ENCODE data around the gene FAM149B1. TPM values are rescaled to one million over a fixed set of nuclear protein-coding genes. Genes with fewer than 3 reads are reported as not detected.

FAM149B1 gene
- polyA plus RNA-seq, 1 donor (not counting 4 experiments of a cell fraction or from before 2014, with no cell fraction given), result 22.2 TPM

GRCh38 chr10:73186266-73186665 lies 18.3 kb downstream of the FAM149B1 start:
- dilution Hi-C loops (cut with MboI; ENCODE audit: extremely low pct_ligation_motif_present, low sequenced_read_pairs), result no loop called here
- TF ChIP-seq CTCF (optimal IDR thresholded peaks at IDR 0.05 in 1 of 3, IDR thresholded peaks at IDR 0.05 in 1 of 3, conservative IDR thresholded peaks at IDR 0.05 in 1 of 3; ENCODE audit: extremely low read depth in 1 of 3, insufficient read depth in 2 of 3, low read length in 3 of 3), result no peak
- no peak for TF ChIP-seq EZH2 (IDR thresholded peaks at IDR 0.05; ENCODE audit: low read length)
- no peaks in the 10 kb centered on the region for H4K20me1 ChIP-seq (ENCODE audit: control insufficient read depth, extremely low read depth, insufficient read depth, low read length)
- H3K9me1 ChIP-seq (ENCODE audit: control insufficient read depth, extremely low read depth, insufficient read depth, low read length), result no peaks in the 10 kb centered on the region
- H2AFZ ChIP-seq (ENCODE audit: control insufficient read depth, low read length), result no peak overlapping the region
- no peaks in the 10 kb centered on the region for H3K36me3 ChIP-seq (ENCODE audit: control insufficient read depth in 2 of 2, extremely low read depth in 1 of 2, insufficient read depth in 2 of 2, low read length in 2 of 2)
- H3K9ac ChIP-seq (ENCODE audit: control insufficient read depth, extremely low read depth, insufficient read depth, low read length), result no peak overlapping the region
- H3K9me3 ChIP-seq (ENCODE audit: control insufficient read depth, low read depth, low read length), result no peaks in the 10 kb centered on the region
- no peak overlapping the region for H3K4me3 ChIP-seq (ENCODE audit: control insufficient read depth in 2 of 3, extremely low read depth in 1 of 3, insufficient read depth in 2 of 3, low read depth in 1 of 3, low read length in 3 of 3)
- no peak overlapping the region for H3K4me2 ChIP-seq (ENCODE audit: control insufficient read depth, extremely low read depth, insufficient read depth, low read depth, low read length)
- DNase-seq (ENCODE audit: low read depth, low spot score), result no peak
- no peaks in the 10 kb centered on the region for H3K27me3 ChIP-seq (ENCODE audit: control insufficient read depth, extremely low read depth, insufficient read depth, low read length)
- H3K27ac ChIP-seq (ENCODE audit: control insufficient read depth, insufficient read depth, low read length), result no peak overlapping the region
- H3K79me2 ChIP-seq (ENCODE audit: control insufficient read depth, insufficient read depth, low read length), result no peaks in the 10 kb centered on the region
- no peaks in the 10 kb centered on the region for H3K4me1 ChIP-seq (ENCODE audit: control insufficient read depth, extremely low read depth, insufficient read depth, low read length)
- no peak for FAIRE-seq

DNA sequence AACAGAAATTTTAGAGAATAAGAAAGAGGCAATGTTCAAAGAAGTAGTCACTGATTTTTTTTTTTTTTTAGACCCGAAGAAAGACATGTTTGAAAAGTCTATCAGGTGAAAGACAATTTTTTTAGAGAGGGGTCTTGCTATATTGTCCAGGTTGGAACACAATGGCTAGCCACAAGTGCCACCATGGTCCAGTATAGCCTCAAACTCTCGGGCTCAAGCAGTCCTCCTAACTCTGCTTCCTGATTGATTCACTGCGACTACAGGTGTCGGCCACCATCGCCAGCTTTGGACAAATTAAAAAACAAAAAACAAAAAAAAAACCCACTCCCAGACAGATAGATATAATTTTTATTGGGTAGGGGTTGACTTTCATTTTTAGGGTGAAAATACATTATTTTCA lies 22.3 kb downstream of the FAM149B1 start:
- DNase-seq (ENCODE audit: low read depth, low spot score), result no peak
- dilution Hi-C loops (cut with MboI; ENCODE audit: extremely low pct_ligation_motif_present, low sequenced_read_pairs), result no loop called here
- Histone ChIP-seq H3K9me1 (ENCODE audit: control insufficient read depth, extremely low read depth, insufficient read depth, low read length) (no peaks in the 10 kb centered on the region), H3K79me2 (ENCODE audit: control insufficient read depth, insufficient read depth, low read length) (no peaks in the 10 kb centered on the region), H3K27me3 (ENCODE audit: control insufficient read depth, extremely low read depth, insufficient read depth, low read length) (no peaks in the 10 kb centered on the region), H2AFZ (ENCODE audit: control insufficient read depth, low read length) (no peak overlapping the region), H4K20me1 (ENCODE audit: control insufficient read depth, extremely low read depth, insufficient read depth, low read length) (no peaks in the 10 kb centered on the region), H3K4me2 (ENCODE audit: control insufficient read depth, extremely low read depth, insufficient read depth, low read depth, low read length) (no peak overlapping the region), H3K4me3 (ENCODE audit: control insufficient read depth in 2 of 3, extremely low read depth in 1 of 3, insufficient read depth in 2 of 3, low read depth in 1 of 3, low read length in 3 of 3) (no peak overlapping the region), H3K36me3 (ENCODE audit: control insufficient read depth in 2 of 2, extremely low read depth in 1 of 2, insufficient read depth in 2 of 2, low read length in 2 of 2) (no peaks in the 10 kb centered on the region), H3K4me1 (ENCODE audit: control insufficient read depth, extremely low read depth, insufficient read depth, low read length) (no peaks in the 10 kb centered on the region), H3K9me3 (ENCODE audit: control insufficient read depth, low read depth, low read length) (no peaks in the 10 kb centered on the region), H3K9ac (ENCODE audit: control insufficient read depth, extremely low read depth, insufficient read depth, low read length) (no peak overlapping the region), H3K27ac (ENCODE audit: control insufficient read depth, insufficient read depth, low read length) (no peak overlapping the region)
- FAIRE-seq, result no peak
- TF ChIP-seq CTCF (optimal IDR thresholded peaks at IDR 0.05 in 1 of 3, IDR thresholded peaks at IDR 0.05 in 1 of 3, conservative IDR thresholded peaks at IDR 0.05 in 1 of 3; ENCODE audit: extremely low read depth in 1 of 3, insufficient read depth in 2 of 3, low read length in 3 of 3), result no peak
- no peak for TF ChIP-seq EZH2 (IDR thresholded peaks at IDR 0.05; ENCODE audit: low read length)

Data from keratinocyte (primary cell).